Spleen (tissue), 7 donors: Measurements from ENCODE around the gene ATXN7.

Source experiments
- CTCF ChIP-seq, 11 experiments: fragments of 200-600 bp in 7 of 11; fragments of 450-650 bp in 4 of 11; sonication (generic) in 4 of 11; IDR thresholded peaks in 8 of 11; conservative IDR thresholded peaks in 3 of 11; 1 replicate in 7 of 11; 2 replicates in 4 of 11; pipeline versions ENCODE4 v1.4.0 to v1.8.0; 2016 to 2021; ENCODE audit warnings: antibody characterized with exemption in 11 of 11, inconsistent platforms in 4 of 11, mild to moderate bottlenecking in 1 of 11
- POLR2A ChIP-seq, 3 donors: fragments of 450-650 bp; IDR thresholded peaks; one replicate each; pipeline ENCODE4 v1.5.1; 2017; ENCODE audit warnings: antibody characterized with exemption in 3 of 3, mild to moderate bottlenecking in 1 of 3
- donor health status: DM: no; HTN: no; CAD: no; lungs with moderate emphysema.
- donor health status: DM: no; HTN: no; CAD: no.
- donor health status: DM: no; HTN: no; CAD: no.

- TF ChIP-seq CTCF (IDR thresholded peaks at IDR 0.05 in 8 of 11, conservative IDR thresholded peaks at IDR 0.05 in 3 of 11): no peak
- TF ChIP-seq POLR2A (IDR thresholded peaks at IDR 0.05): no peak
These were observed 6.9 kb downstream of the ATXN7 start for GRCh38 chr3:63870615-63871005.
